Breast epithelium (tissue), 3 donors: ENCODE measurements around the gene COX10.

Experiments
- POLR2A ChIP-seq: fragments of 450-650 bp; IDR thresholded peaks from one replicate; pipeline ENCODE4 v1.6.1; 2016; ENCODE audit warnings: antibody characterized with exemption, mild to moderate bottlenecking, moderate library complexity
- TF ChIP-seq, protein P1 (sequence below), 3 donors: fragments of 450-650 bp; IDR thresholded peaks; one replicate each; pipeline ENCODE4 v1.5.1; 2016 to 2017; ENCODE audit warnings: antibody characterized with exemption in 3 of 3, mild to moderate bottlenecking in 3 of 3, moderate library complexity in 3 of 3

DNA sequence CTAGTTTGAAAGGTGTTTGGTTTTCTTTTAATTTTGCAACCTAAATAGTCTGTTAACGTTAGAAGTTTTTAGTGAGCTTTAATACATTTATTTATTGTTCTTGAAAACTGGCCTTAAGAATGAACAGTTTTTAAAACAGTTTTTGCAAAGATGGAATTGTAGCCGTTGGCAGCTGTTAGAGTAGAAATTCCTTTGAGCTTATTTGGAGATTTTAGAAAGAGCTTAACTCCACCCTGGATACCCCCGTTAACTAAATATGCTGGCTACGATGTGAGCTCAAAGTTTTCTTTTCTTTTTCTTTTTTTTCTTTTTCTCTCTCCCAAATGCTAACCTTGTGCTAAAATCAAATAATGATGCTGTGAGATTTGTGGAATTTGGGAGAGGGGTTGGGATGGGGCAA, 75.2 kb downstream of the COX10 start:
- TF ChIP-seq, protein P1, sequence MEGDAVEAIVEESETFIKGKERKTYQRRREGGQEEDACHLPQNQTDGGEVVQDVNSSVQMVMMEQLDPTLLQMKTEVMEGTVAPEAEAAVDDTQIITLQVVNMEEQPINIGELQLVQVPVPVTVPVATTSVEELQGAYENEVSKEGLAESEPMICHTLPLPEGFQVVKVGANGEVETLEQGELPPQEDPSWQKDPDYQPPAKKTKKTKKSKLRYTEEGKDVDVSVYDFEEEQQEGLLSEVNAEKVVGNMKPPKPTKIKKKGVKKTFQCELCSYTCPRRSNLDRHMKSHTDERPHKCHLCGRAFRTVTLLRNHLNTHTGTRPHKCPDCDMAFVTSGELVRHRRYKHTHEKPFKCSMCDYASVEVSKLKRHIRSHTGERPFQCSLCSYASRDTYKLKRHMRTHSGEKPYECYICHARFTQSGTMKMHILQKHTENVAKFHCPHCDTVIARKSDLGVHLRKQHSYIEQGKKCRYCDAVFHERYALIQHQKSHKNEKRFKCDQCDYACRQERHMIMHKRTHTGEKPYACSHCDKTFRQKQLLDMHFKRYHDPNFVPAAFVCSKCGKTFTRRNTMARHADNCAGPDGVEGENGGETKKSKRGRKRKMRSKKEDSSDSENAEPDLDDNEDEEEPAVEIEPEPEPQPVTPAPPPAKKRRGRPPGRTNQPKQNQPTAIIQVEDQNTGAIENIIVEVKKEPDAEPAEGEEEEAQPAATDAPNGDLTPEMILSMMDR (IDR thresholded peaks at IDR 0.05) = no peak
- TF ChIP-seq POLR2A = no peak
